PC-9 (cell line): ENCODE results near the gene FILIP1L. TPM values are rescaled to one million over a fixed set of nuclear protein-coding genes. Genes with fewer than 3 reads are reported as not detected.

Experiments
- BruUV-seq: library from RNA; stranded (reverse); fragments of 400-500 nt; replicated peaks from 2 replicates; lab custom pipeline; 2021; lab: Mats Ljungman, UMichigan
- CTCF ChIA-PET: fragments of 300-600 bp; sonication (Branson Sonifier 250); formaldehyde crosslinking; loops from one replicate; lab custom pipeline; 2022; ENCODE audit warnings: antibody characterized with exemption; lab: Charles Lee
- POLR2A ChIA-PET: fragments of 300-600 bp; sonication (Branson Sonifier 250); formaldehyde crosslinking; loops from one replicate; lab custom pipeline; 2022; ENCODE audit warnings: antibody characterized with exemption; ENCODE audit not compliant: unreplicated experiment; lab: Charles Lee
- DNase-seq, 2 experiments: peaks; one replicate each; pipeline versions ENCODE4 v3.0.0 to v3.0.0-alpha.2; 2015 to 2022; ENCODE audit warnings: mixed read lengths in 1 of 2
- H2AFZ ChIP-seq: fragments of 200-600 bp; sonication (generic); 2 replicates; pipeline ENCODE4 v1.8.1; 2017; ENCODE audit warnings: antibody characterized with exemption
- H3F3A ChIP-seq: fragments of 200-600 bp; sonication (generic); 2 replicates; pipeline ENCODE4 v1.8.1; 2017; ENCODE audit warnings: antibody characterized with exemption, mild to moderate bottlenecking, low read depth; ENCODE audit not compliant: insufficient read depth
- H3K27ac ChIP-seq: fragments of 200-600 bp; sonication (generic); 2 replicates; pipeline ENCODE4 v1.6.1; 2016; ENCODE audit warnings: mixed run types
- H3K27me3 ChIP-seq: fragments of 200-600 bp; sonication (generic); 2 replicates; pipeline ENCODE4 v1.6.1; 2016; ENCODE audit warnings: low read depth, mixed run types; ENCODE audit not compliant: insufficient read depth
- H3K36me3 ChIP-seq: fragments of 200-600 bp; sonication (generic); 2 replicates; pipeline ENCODE4 v1.6.1; 2016; ENCODE audit warnings: low read depth, mixed run types
- H3K4me1 ChIP-seq: fragments of 200-600 bp; sonication (generic); replicated peaks from 2 replicates; pipeline ENCODE4 v1.6.1; 2016; ENCODE audit warnings: mixed run types; ENCODE audit not compliant: insufficient read depth
- H3K4me2 ChIP-seq: fragments of 200-600 bp; sonication (generic); 2 replicates; pipeline ENCODE4 v1.6.1; 2017; ENCODE audit warnings: mixed run types
- H3K4me3 ChIP-seq: fragments of 200-600 bp; sonication (generic); 2 replicates; pipeline ENCODE4 v1.6.1; 2016; ENCODE audit warnings: mixed run types
- H3K79me2 ChIP-seq: fragments of 200-600 bp; sonication (generic); 2 replicates; pipeline ENCODE4 v1.6.1; 2017; ENCODE audit warnings: low read depth, mixed run types
- H3K9me2 ChIP-seq: fragments of 200-600 bp; sonication (generic); 2 replicates; pipeline ENCODE4 v1.8.1; 2017; ENCODE audit warnings: mild to moderate bottlenecking; ENCODE audit not compliant: insufficient read depth
- H3K9me3 ChIP-seq: fragments of 200-600 bp; sonication (generic); 2 replicates; pipeline ENCODE4 v1.8.1; 2016; ENCODE audit warnings: low read depth; ENCODE audit not compliant: insufficient read depth
- H4K20me1 ChIP-seq: fragments of 200-600 bp; sonication (generic); 2 replicates; pipeline ENCODE4 v1.8.1; 2017; ENCODE audit not compliant: insufficient read depth
- CTCF ChIP-seq: fragments of 200-600 bp; sonication (generic); conservative IDR thresholded peaks from 2 replicates; pipeline ENCODE4 v1.6.1; 2017; ENCODE audit warnings: mixed run types, antibody characterized with exemption, mild to moderate bottlenecking, moderate library complexity
- EZH2 ChIP-seq: fragments of 200-600 bp; sonication (generic); IDR thresholded peaks from 2 replicates; pipeline ENCODE4 v1.8.0; 2017; ENCODE audit warnings: antibody characterized with exemption, low read depth
- intact Hi-C: fragments of 100-400 bp; cut with micrococcal nuclease; formaldehyde crosslinking; loops from one replicate; pipeline ENCODE4 v1.10.0; 2022; ENCODE audit not compliant: unreplicated experiment
- total RNA-seq: library from RNA; stranded (reverse); gene quantifications from 2 replicates; pipeline ENCODE4 v1.2.3, GENCODE V29; 2021

The FILIP1L gene
- total RNA-seq, 1 experiment from 2014 or later = 16.8 TPM

GRCh38 chr3:100122321-100122720, 8.0 kb upstream of the FILIP1L start:
- intact Hi-C loops = no loop called here
- BruUV-seq = no TSS peak
- no peaks in the 10 kb centered on the region for H3K9me2 ChIP-seq
- POLR2A ChIA-PET = no interaction called here
- no peaks in the 10 kb centered on the region for H4K20me1 ChIP-seq
- H3K9me3 ChIP-seq = no peaks in the 10 kb centered on the region
- H3K4me2 ChIP-seq = no peak overlapping the region
- no peak overlapping the region for H3K27ac ChIP-seq
- H2AFZ ChIP-seq = no peak overlapping the region
- H3F3A ChIP-seq = peaks cover 7% of the 10 kb centered on the region; the same call in 1 of the 2 replicates
- TF ChIP-seq CTCF = no peak
- no peak for TF ChIP-seq EZH2
- no peaks in the 10 kb centered on the region for H3K27me3 ChIP-seq
- no peaks in the 10 kb centered on the region for H3K79me2 ChIP-seq
- no peak overlapping the region for H3K4me3 ChIP-seq
- CTCF ChIA-PET = no interaction called here
- DNase-seq = no peak
- H3K36me3 ChIP-seq = no peaks in the 10 kb centered on the region
- peaks cover 14% of the 10 kb centered on the region for H3K4me1 ChIP-seq

GRCh38 chr3:100120693-100121092, 6.4 kb upstream of the FILIP1L start:
- Histone ChIP-seq H4K20me1 (no peaks in the 10 kb centered on the region), H3K9me3 (no peaks in the 10 kb centered on the region), H3K9me2 (no peaks in the 10 kb centered on the region), H3F3A (peaks cover 7% of the 10 kb centered on the region; the same call in 1 of the 2 replicates), H3K27ac (no peak overlapping the region), H3K4me3 (no peak overlapping the region), H3K36me3 (no peaks in the 10 kb centered on the region), H3K4me1 (peaks cover 8% of the 10 kb centered on the region), H3K4me2 (no peak overlapping the region), H2AFZ (no peak overlapping the region), H3K27me3 (no peaks in the 10 kb centered on the region), H3K79me2 (no peaks in the 10 kb centered on the region)
- DNase-seq = no peak
- intact Hi-C loops = no loop called here
- TF ChIP-seq CTCF = no peak
- TF ChIP-seq EZH2 = no peak
- CTCF ChIA-PET = no interaction called here
- POLR2A ChIA-PET = no interaction called here
- BruUV-seq = no TSS peak

GRCh38 chr3:100120012-100120411, 5.7 kb upstream of the FILIP1L start:
- TF ChIP-seq EZH2 (no peak), CTCF (no peak)
- ChIA-PET POLR2A (no interaction called here), CTCF (no interaction called here)
- no peak overlapping the region for H2AFZ ChIP-seq
- H3K4me2 ChIP-seq = no peak overlapping the region
- H3K27ac ChIP-seq = no peak overlapping the region
- H3K79me2 ChIP-seq = no peaks in the 10 kb centered on the region
- intact Hi-C loops = no loop called here
- no peaks in the 10 kb centered on the region for H4K20me1 ChIP-seq
- no TSS peak for BruUV-seq
- H3K9me3 ChIP-seq = no peaks in the 10 kb centered on the region
- H3K9me2 ChIP-seq = no peaks in the 10 kb centered on the region
- peaks cover 4% of the 10 kb centered on the region for H3K4me1 ChIP-seq
- no peak for DNase-seq
- no peak overlapping the region for H3K4me3 ChIP-seq
- H3K36me3 ChIP-seq = no peaks in the 10 kb centered on the region
- no peaks in the 10 kb centered on the region for H3K27me3 ChIP-seq
- peaks cover under 1% of the 10 kb centered on the region; the same call in 1 of the 2 replicates for H3F3A ChIP-seq
